Measurements from ENCODE around the gene PRKN.

DNA sequence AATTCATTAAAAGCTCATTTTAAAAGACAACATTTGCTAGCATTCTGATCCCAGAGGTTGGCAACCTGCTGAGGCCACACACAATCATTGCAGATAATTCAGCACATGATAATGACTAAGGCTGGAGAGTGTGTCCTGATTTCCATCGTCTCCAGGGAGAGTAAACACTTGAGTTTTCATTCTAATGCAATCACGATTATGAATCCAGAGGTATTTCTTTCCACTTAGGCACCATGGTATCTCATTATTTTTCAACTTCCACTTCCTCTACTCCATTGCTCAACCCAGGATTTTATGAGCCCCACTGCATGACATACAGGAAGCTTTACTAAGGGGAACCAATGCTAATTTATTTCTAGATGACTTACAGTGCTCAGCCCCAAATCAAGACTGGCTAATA, 1179.9 kb downstream of the PRKN start:
- TF ChIP-seq, protein P1, sequence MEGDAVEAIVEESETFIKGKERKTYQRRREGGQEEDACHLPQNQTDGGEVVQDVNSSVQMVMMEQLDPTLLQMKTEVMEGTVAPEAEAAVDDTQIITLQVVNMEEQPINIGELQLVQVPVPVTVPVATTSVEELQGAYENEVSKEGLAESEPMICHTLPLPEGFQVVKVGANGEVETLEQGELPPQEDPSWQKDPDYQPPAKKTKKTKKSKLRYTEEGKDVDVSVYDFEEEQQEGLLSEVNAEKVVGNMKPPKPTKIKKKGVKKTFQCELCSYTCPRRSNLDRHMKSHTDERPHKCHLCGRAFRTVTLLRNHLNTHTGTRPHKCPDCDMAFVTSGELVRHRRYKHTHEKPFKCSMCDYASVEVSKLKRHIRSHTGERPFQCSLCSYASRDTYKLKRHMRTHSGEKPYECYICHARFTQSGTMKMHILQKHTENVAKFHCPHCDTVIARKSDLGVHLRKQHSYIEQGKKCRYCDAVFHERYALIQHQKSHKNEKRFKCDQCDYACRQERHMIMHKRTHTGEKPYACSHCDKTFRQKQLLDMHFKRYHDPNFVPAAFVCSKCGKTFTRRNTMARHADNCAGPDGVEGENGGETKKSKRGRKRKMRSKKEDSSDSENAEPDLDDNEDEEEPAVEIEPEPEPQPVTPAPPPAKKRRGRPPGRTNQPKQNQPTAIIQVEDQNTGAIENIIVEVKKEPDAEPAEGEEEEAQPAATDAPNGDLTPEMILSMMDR (IDR thresholded peaks at IDR 0.05; ENCODE audit: poor library complexity, severe bottlenecking), result no peak
- no peak for TF ChIP-seq POLR2AphosphoS5 (IDR thresholded peaks at IDR 0.05)
- TF ChIP-seq TAF1 (IDR thresholded peaks at IDR 0.05; ENCODE audit: low read depth), result no peak
- no peak for TF ChIP-seq MXI1 (conservative IDR thresholded peaks at IDR 0.05; ENCODE audit: poor library complexity, severe bottlenecking)

Data from neural cell (in vitro differentiated cells).